Neural progenitor cell (in vitro differentiated cells): ENCODE measurements around the gene SORBS2. TPM values are rescaled to one million over a fixed set of nuclear protein-coding genes. Genes with fewer than 3 reads are reported as not detected.

Source experiments
- DNase-seq: peaks from one replicate; pipeline ENCODE4 v3.0.0-alpha.2; 2016; ENCODE audit warnings: low spot score
- H2AFZ ChIP-seq: fragments of 200-600 bp; sonication (generic); replicated peaks from 2 replicates; pipeline ENCODE4 v1.6.1; 2016; ENCODE audit warnings: antibody characterized with exemption
- H3F3A ChIP-seq: fragments of 200-600 bp; sonication (generic); 2 replicates; pipeline ENCODE4 v1.6.1; 2016; ENCODE audit warnings: antibody characterized with exemption, low read depth
- H3K27ac ChIP-seq: fragments of 200-600 bp; sonication (generic); 2 replicates; pipeline ENCODE4 v1.5.1; 2016; ENCODE audit warnings: mild to moderate bottlenecking
- H3K27me3 ChIP-seq: fragments of 200-600 bp; sonication (generic); 2 replicates; pipeline ENCODE4 v1.6.1; 2016; ENCODE audit warnings: mild to moderate bottlenecking, moderate library complexity
- H3K36me3 ChIP-seq: fragments of 200-600 bp; sonication (generic); 2 replicates; pipeline ENCODE4 v1.5.1; 2016
- H3K4me1 ChIP-seq: fragments of 200-600 bp; sonication (generic); 2 replicates; pipeline ENCODE4 v1.6.1; 2016; ENCODE audit warnings: mixed run types
- H3K4me2 ChIP-seq: fragments of 200-600 bp; sonication (generic); 2 replicates; pipeline ENCODE4 v1.6.1; 2016
- H3K4me3 ChIP-seq: fragments of 200-600 bp; sonication (generic); 2 replicates; pipeline ENCODE4 v1.5.1; 2016
- H3K79me2 ChIP-seq: fragments of 200-600 bp; sonication (generic); 2 replicates; pipeline ENCODE4 v1.6.1; 2016; ENCODE audit warnings: low read depth
- H3K9ac ChIP-seq: fragments of 200-600 bp; sonication (generic); 2 replicates; pipeline ENCODE4 v1.6.1; 2016
- H3K9me3 ChIP-seq: fragments of 200-600 bp; sonication (generic); 2 replicates; pipeline ENCODE4 v1.5.1; 2016; ENCODE audit warnings: low read depth
- H4K20me1 ChIP-seq: fragments of 200-600 bp; sonication (generic); 2 replicates; pipeline ENCODE4 v1.6.1; 2016; ENCODE audit warnings: low read depth
- H3K27ac Mint-ChIP-seq: 3 replicates; pipeline ENCODE4 v1.8.0; 2021; ENCODE audit warnings: mixed read lengths
- H3K27me3 Mint-ChIP-seq: 2 replicates; pipeline ENCODE4 v1.8.0; 2022; ENCODE audit warnings: low read depth, mild to moderate bottlenecking, inconsistent platforms, moderate library complexity, mixed read lengths; ENCODE audit not compliant: insufficient read depth
- H3K36me3 Mint-ChIP-seq: 3 replicates; pipeline ENCODE4 v1.8.0; 2021; ENCODE audit warnings: mixed read lengths
- H3K4me1 Mint-ChIP-seq: 3 replicates; pipeline ENCODE4 v1.8.0; 2021; ENCODE audit warnings: mixed read lengths
- H3K4me3 Mint-ChIP-seq: 3 replicates; pipeline ENCODE4 v1.8.0; 2021; ENCODE audit warnings: mild to moderate bottlenecking, moderate library complexity, mixed read lengths
- H3K9me3 Mint-ChIP-seq: 3 replicates; pipeline ENCODE4 v1.8.0; 2020; ENCODE audit warnings: mixed read lengths
- EZH2 ChIP-seq: fragments of 200-600 bp; sonication (generic); IDR thresholded peaks from 2 replicates; pipeline ENCODE4 v1.6.1; 2017; ENCODE audit warnings: antibody characterized with exemption, mild to moderate bottlenecking, moderate library complexity
- EZH2phosphoT487 ChIP-seq: fragments of 200-600 bp; sonication (generic); IDR thresholded peaks from 2 replicates; pipeline ENCODE4 v1.6.1; 2017; ENCODE audit warnings: antibody characterized with exemption
- total RNA-seq: library from RNA; depleted of rRNA; stranded (reverse); fragments of >200 nt; gene quantifications from 2 replicates; pipeline ENCODE4 v1.2.3, GENCODE V29; 2015; ENCODE audit warnings: low replicate concordance
- TF ChIP-seq, protein P1 (sequence below): fragments of 200-600 bp; sonication (generic); IDR thresholded peaks from 2 replicates; pipeline ENCODE4 v1.5.1; 2017; ENCODE audit warnings: antibody characterized with exemption, mild to moderate bottlenecking

The SORBS2 gene
- total RNA-seq, 1 donor from 2014 or later, result 15.7 TPM

DNA sequence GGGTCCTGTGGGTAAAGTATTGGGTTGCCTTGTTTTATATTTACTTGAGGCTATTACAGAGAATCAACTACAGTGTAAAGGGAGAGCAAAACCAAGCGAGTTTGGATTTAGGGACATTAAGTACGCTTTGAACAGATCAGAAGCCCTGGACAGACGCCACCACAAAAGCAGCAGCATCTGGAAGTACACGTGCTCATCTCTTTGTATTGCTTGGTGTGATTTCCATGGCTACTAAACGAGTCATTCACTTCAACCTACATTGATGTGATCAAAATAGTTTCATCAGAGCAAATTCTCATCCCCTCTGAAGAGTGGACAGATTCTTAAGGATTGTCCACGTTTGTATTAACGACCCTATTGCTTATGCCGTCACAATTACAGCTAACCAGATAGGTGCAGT, 85.1 kb downstream of the SORBS2 start:
- no peak overlapping the region for H3K27ac ChIP-seq
- H3K36me3 Mint-ChIP-seq, result peaks cover 4% of the 10 kb centered on the region
- H3K79me2 ChIP-seq, result no peaks in the 10 kb centered on the region
- H3K4me1 Mint-ChIP-seq, result peaks cover 31% of the 10 kb centered on the region
- no peaks in the 10 kb centered on the region for H3K9me3 Mint-ChIP-seq
- H3K4me2 ChIP-seq, result no peak overlapping the region
- peak overlapping the region; percentile 65 for H3K27ac Mint-ChIP-seq
- no peaks in the 10 kb centered on the region for H3K36me3 ChIP-seq
- no peak for DNase-seq
- H3K27me3 Mint-ChIP-seq, result no peaks in the 10 kb centered on the region
- H3K4me3 Mint-ChIP-seq, result no peak overlapping the region
- no peaks in the 10 kb centered on the region for H3K27me3 ChIP-seq
- H3F3A ChIP-seq, result peaks cover 4% of the 10 kb centered on the region
- H2AFZ ChIP-seq, result no peak overlapping the region
- no peak for TF ChIP-seq EZH2
- TF ChIP-seq, protein P1, sequence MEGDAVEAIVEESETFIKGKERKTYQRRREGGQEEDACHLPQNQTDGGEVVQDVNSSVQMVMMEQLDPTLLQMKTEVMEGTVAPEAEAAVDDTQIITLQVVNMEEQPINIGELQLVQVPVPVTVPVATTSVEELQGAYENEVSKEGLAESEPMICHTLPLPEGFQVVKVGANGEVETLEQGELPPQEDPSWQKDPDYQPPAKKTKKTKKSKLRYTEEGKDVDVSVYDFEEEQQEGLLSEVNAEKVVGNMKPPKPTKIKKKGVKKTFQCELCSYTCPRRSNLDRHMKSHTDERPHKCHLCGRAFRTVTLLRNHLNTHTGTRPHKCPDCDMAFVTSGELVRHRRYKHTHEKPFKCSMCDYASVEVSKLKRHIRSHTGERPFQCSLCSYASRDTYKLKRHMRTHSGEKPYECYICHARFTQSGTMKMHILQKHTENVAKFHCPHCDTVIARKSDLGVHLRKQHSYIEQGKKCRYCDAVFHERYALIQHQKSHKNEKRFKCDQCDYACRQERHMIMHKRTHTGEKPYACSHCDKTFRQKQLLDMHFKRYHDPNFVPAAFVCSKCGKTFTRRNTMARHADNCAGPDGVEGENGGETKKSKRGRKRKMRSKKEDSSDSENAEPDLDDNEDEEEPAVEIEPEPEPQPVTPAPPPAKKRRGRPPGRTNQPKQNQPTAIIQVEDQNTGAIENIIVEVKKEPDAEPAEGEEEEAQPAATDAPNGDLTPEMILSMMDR, result no peak
- TF ChIP-seq EZH2phosphoT487, result no peak
- no peak overlapping the region for H3K4me3 ChIP-seq
- H4K20me1 ChIP-seq, result no peaks in the 10 kb centered on the region
- H3K9ac ChIP-seq, result no peak overlapping the region
- H3K9me3 ChIP-seq, result no peaks in the 10 kb centered on the region
- peaks cover 18% of the 10 kb centered on the region for H3K4me1 ChIP-seq

- H3K4me3 Mint-ChIP-seq, result no peak overlapping the region
- H4K20me1 ChIP-seq, result no peaks in the 10 kb centered on the region
Observed at GRCh38 chr4:185723631-185724260, 88.2 kb downstream of the SORBS2 start.

GRCh38 chr4:185722029-185722316, 90.0 kb downstream of the SORBS2 start:
- Mint-ChIP-seq H3K27ac (no peak overlapping the region), H3K4me1 (peaks cover 37% of the 10 kb centered on the region), H3K4me3 (no peak overlapping the region), H3K36me3 (peaks cover 7% of the 10 kb centered on the region), H3K27me3 (no peaks in the 10 kb centered on the region), H3K9me3 (no peaks in the 10 kb centered on the region)
- TF ChIP-seq, protein P1, result no peak
- TF ChIP-seq EZH2phosphoT487 (no peak), EZH2 (no peak)
- Histone ChIP-seq H3K9me3 (no peaks in the 10 kb centered on the region), H3K27me3 (no peaks in the 10 kb centered on the region), H3K27ac (no peak overlapping the region), H3K79me2 (no peaks in the 10 kb centered on the region), H3K9ac (no peak overlapping the region), H3F3A (no peaks in the 10 kb centered on the region), H3K4me1 (peaks cover 16% of the 10 kb centered on the region), H2AFZ (no peak overlapping the region), H3K4me2 (no peak overlapping the region), H3K4me3 (no peak overlapping the region), H4K20me1 (no peaks in the 10 kb centered on the region), H3K36me3 (no peaks in the 10 kb centered on the region)
- no peak for DNase-seq

More at GRCh38 chr4:185723631-185724260, 88.2 kb downstream of the SORBS2 start:
- Histone ChIP-seq H3K36me3 (no peaks in the 10 kb centered on the region), H3K9ac (no peak overlapping the region), H3K4me1 (peaks cover 16% of the 10 kb centered on the region), H3K9me3 (no peaks in the 10 kb centered on the region), H3K4me3 (no peak overlapping the region), H3K4me2 (no peak overlapping the region), H3F3A (no peaks in the 10 kb centered on the region), H3K27ac (no peak overlapping the region), H3K27me3 (no peaks in the 10 kb centered on the region), H2AFZ (peak overlapping the region; percentile 22), H3K79me2 (no peaks in the 10 kb centered on the region)
- Mint-ChIP-seq H3K4me1 (peaks cover 35% of the 10 kb centered on the region), H3K27me3 (no peaks in the 10 kb centered on the region), H3K27ac (no peak overlapping the region), H3K36me3 (peaks cover 3% of the 10 kb centered on the region), H3K9me3 (no peaks in the 10 kb centered on the region)
- TF ChIP-seq EZH2 (no peak), EZH2phosphoT487 (no peak)
- TF ChIP-seq, protein P1, result no peak
- no peak for DNase-seq
